Suppressor macrophage treated with lipopolysaccharide for 1 hour (primary cell): ENCODE results near the gene PPTC7.
A peak's percentile ranks its signal among the peaks of the same experiment; 100 is the strongest.
"Not testable (repeated sequence)": the region's sequence is repeated elsewhere in the genome, so short reads cannot be mapped to it uniquely, and the experiment has no call there.

Source experiments
- DNase-seq, 3 donors: peaks; one replicate each; pipeline ENCODE4 v3.0.0-alpha.2; 2020 to 2022

PPTC7 gene

GRCh38 chr12:110532644-110533043 lies 50.5 kb downstream of the PPTC7 start:
- DNase-seq: no peak

- DNase-seq: no peak
Measured at GRCh38 chr12:110531741-110532333, 51.3 kb downstream of the PPTC7 start.

GRCh38 chr12:110530511-110530910 lies 52.6 kb downstream of the PPTC7 start:
- no peak for DNase-seq

- no peak for DNase-seq
Measured at GRCh38 chr12:110528277-110528839, 54.8 kb downstream of the PPTC7 start.

GRCh38 chr12:110520876-110521712 lies 62.0 kb downstream of the PPTC7 start:
- not testable (repeated sequence) for DNase-seq

GRCh38 chr12:110518014-110518413 lies 65.1 kb downstream of the PPTC7 start:
- DNase-seq: not testable (repeated sequence)

GRCh38 chr12:110516995-110517394 lies 66.1 kb downstream of the PPTC7 start:
- DNase-seq: no peak

- DNase-seq: no peak
Measured at GRCh38 chr12:110514363-110514762, 68.8 kb downstream of the PPTC7 start.

GRCh38 chr12:110513842-110514241 lies 69.3 kb downstream of the PPTC7 start:
- no peak for DNase-seq

- no peak for DNase-seq
Measured at GRCh38 chr12:110508071-110508586, 75.0 kb downstream of the PPTC7 start.

GRCh38 chr12:110505332-110505731 lies 77.8 kb downstream of the PPTC7 start:
- no peak for DNase-seq

GRCh38 chr12:110503432-110503831 lies 79.7 kb downstream of the PPTC7 start:
- DNase-seq: no peak

GRCh38 chr12:110501752-110502738 lies 81.1 kb downstream of the PPTC7 start, which contains the start of the genes RAD9B and VPS29:
Gene RAD9B, plus strand, starts transcription at chr12:110502331. Its CDS starts 7 bp downstream, at chr12:110502338.
Gene VPS29, minus strand, starts transcription at chr12:110502111. Its CDS starts 60 bp downstream, at chr12:110502051.
- DNase-seq: peak; percentile 99

GRCh38 chr12:110501399-110501751 lies 81.7 kb downstream of the PPTC7 start:
- DNase-seq: peak; percentile 75 to 79 (median 77)

GRCh38 chr12:110498984-110499706 lies 84.0 kb downstream of the PPTC7 start:
- peak; percentile 66 to 85 (median 78) for DNase-seq
